ENCODE measurements around the gene GBGT1. TPM values are rescaled to one million over a fixed set of nuclear protein-coding genes. Genes with fewer than 3 reads are reported as not detected.

GBGT1 gene
- total RNA-seq, 1 donor from 2014 or later: 2.6 TPM

DNA sequence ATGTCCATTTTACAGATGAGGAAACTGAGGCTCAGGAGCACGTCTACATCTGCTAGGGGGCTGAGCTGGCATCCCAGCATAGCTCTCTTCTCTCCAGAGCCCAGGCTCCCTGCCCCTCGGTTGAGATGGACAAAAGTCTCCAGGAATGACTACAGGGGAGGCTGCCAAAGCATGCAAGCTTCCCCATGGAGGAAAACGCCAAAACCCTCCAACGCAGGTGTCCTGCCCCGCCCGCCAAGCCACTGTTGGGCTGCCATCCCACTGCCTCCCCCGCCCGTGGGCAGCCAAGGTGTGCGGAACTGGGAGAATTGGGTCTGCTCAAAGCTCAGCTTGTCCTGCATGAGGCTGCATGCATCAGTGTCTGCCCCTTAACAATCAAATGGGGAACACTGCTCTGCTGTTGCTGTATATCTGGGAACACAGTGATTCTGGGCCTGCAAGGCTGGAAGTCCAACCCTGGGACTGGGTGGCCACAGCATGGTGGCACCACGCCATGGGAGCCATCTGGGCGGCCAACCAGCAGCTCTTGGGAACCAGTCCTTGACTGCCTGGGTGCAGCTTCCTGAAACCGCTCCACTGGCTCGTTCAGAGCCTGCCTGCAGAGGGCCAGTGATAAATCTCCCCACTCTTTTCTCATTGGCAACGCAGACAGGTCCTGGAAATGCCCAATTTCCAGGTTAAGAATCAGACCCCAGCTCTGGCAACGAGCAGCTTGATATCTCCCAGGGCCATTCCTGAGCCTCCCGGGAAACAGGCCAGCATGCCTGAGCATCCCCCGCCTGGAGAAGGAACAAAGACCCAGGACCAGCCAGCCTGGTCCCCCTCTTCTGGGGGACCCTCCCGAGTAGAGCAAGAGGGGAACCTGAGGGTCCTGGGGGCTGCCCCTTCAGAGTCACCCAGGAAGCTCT, 46.2 kb downstream of the GBGT1 start:
- Histone ChIP-seq H3K9ac (ENCODE audit: low read depth in 1 of 3, low read length in 3 of 3) (peak overlapping the region; percentile 16 to 81 (median 27)), H3K9me3 (ENCODE audit: control insufficient read depth in 3 of 3, low read length in 3 of 3) (no peaks in the 10 kb centered on the region), H3K4me1 (ENCODE audit: control insufficient read depth in 3 of 3, insufficient read depth in 3 of 3, low read length in 3 of 3) (peaks cover 88 to 93% (median 92%) of the 10 kb centered on the region in 3 donors), H3K27ac (ENCODE audit: low read depth, low read length) (peak overlapping the region; percentile 87), H3K27me3 (ENCODE audit: control insufficient read depth in 3 of 3, insufficient read depth in 3 of 3, low read length in 3 of 3) (no peaks in the 10 kb centered on the region), H3K36me3 (ENCODE audit: control insufficient read depth in 3 of 3, insufficient read depth in 3 of 3, low read length in 3 of 3) (no peaks in the 10 kb centered on the region), H3K4me3 (ENCODE audit: low read length in 3 of 3) (peak overlapping the region in 1 of 3 donors; percentile 29)

DNA sequence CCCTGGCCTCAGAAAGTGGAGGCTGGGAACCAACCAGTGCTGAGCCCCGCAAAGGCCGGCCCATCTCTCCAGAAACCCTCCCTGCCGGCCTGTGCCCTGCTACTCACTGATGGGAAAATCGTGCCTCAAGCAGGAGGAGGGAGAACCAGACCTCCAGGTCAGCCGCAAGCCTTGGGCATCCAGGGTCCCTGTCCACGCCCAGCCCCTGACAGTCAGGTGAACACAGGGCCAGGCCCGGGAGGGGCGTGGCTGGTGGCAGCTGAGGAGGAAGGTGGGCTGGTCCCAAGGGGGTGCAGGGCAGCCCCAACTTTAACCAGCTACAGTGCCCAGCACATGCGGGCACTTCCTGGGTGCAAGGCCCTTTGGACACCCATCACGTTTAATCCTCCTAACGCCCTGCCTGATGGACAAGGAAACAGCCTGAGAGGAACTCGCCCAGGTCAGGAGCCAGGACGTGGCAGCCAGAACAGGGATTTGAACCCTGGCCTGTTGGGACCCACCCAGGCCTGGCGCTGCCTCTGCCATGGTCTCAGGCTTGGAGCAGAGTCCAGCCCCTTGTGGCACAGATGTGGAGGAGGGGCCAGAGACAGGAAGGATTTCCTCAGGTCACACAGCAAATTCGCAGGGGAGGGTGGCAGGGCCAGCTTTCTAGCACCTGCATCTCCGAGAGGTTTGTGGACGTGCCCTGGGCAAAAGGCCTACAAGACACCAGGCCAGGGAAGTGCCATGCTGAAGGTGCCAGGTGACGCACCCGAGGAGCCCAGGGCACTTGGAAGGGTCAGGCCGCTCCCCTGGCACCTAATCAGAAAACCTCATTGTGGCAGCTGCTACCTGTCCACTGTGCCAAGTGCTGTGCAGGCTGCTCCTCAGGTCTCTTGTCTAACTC, 47.1 kb downstream of the GBGT1 start:
- no peaks in the 10 kb centered on the region for H3K9me3 ChIP-seq (ENCODE audit: control insufficient read depth in 3 of 3, low read length in 3 of 3)
- peak overlapping the region; percentile 87 for H3K27ac ChIP-seq (ENCODE audit: low read depth, low read length)
- peak overlapping the region in 1 of 3 donors; percentile 35 for H3K4me3 ChIP-seq (ENCODE audit: low read length in 3 of 3)
- H3K9ac ChIP-seq (ENCODE audit: low read depth in 1 of 3, low read length in 3 of 3): peak overlapping the region; percentile 45 to 81 (median 63)
- H3K36me3 ChIP-seq (ENCODE audit: control insufficient read depth in 3 of 3, insufficient read depth in 3 of 3, low read length in 3 of 3): peaks cover 0 to 2% (median 1%) of the 10 kb centered on the region in 3 donors
- peaks cover 86 to 91% (median 90%) of the 10 kb centered on the region in 3 donors for H3K4me1 ChIP-seq (ENCODE audit: control insufficient read depth in 3 of 3, insufficient read depth in 3 of 3, low read length in 3 of 3)
- H3K27me3 ChIP-seq (ENCODE audit: control insufficient read depth in 3 of 3, insufficient read depth in 3 of 3, low read length in 3 of 3): no peaks in the 10 kb centered on the region

DNA sequence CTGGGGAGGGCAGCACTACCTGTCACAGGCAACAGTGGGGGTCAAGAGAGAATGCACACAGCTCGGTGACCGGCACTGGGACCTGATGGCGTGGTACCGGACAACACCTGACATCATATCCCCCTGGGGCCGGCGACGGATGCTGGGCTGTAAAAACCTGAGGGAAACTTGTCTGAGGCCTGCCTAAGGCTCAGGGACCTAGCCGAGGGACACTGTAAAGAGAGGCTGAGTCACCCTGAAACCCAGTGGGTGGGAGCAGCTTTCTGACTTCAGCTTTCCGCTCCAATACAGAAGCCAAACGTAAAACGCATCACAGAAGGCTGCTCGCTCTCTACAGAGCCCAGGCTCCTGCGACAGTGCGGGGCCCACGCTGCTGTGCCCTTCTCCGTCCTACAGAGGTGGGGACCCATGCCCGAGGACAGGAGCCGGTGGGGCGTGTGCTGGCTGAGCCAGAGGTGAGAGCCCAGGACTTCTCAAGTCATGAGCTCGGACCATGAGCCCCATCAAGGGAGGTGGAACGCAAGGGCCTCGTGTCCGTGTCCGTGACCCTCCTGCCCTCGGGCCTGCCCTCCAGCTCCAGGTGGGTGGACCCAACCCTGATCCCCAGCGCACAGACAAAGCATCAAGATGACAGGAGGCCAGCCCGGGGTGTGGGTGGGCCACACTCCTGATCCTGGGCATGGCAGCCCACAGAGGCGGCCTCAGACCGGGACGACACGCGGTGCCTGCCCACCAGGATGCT, 47.9 kb downstream of the GBGT1 start:
- Histone ChIP-seq H3K27ac (ENCODE audit: low read depth, low read length) (peak overlapping the region; percentile 87), H3K36me3 (ENCODE audit: control insufficient read depth in 3 of 3, insufficient read depth in 3 of 3, low read length in 3 of 3) (peaks cover 0 to 8% (median 3%) of the 10 kb centered on the region in 3 donors), H3K4me1 (ENCODE audit: control insufficient read depth in 3 of 3, insufficient read depth in 3 of 3, low read length in 3 of 3) (peaks cover 83 to 87% (median 87%) of the 10 kb centered on the region in 3 donors), H3K4me3 (ENCODE audit: low read length in 3 of 3) (peak overlapping the region in 2 of 3 donors; percentile 14 to 22), H3K9me3 (ENCODE audit: control insufficient read depth in 3 of 3, low read length in 3 of 3) (no peaks in the 10 kb centered on the region), H3K9ac (ENCODE audit: low read depth in 1 of 3, low read length in 3 of 3) (peak overlapping the region; percentile 54 to 81 (median 62)), H3K27me3 (ENCODE audit: control insufficient read depth in 3 of 3, insufficient read depth in 3 of 3, low read length in 3 of 3) (no peaks in the 10 kb centered on the region)

DNA sequence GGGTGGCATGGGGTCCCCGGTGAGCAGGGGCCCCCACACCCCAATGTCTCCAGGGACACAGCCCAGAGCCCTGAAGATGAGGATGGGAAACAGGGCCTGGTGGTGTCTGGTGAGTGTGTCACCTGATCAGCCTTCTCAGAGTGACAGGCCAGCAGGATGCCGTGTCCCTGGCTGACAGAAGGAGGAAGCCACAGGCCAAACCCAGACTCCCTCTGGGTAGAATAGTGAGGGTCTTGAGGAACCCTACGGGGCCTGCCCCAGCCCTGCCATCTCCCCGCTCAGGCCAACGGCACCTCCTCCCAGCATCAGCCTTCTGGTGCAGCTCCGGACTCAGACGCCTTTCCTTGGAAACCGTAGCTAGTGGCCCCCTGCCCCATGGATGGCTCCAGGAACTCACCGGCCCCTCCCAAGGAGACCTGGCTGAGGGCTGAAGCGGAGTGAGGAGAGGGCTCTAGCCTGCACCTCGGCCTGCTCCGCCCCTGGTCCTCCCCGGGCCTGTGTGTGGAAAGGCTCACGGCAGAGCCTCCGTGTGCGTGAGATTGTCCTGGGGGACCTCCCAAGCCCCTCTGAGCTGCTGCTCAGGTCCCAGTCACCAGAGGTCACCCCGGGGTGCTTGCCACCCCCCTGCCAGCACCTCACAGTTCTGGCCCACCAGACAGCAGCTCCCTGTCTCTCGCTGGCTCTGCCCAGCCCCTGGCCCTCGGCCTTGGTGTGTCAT, 48.7 kb downstream of the GBGT1 start:
- H3K36me3 ChIP-seq (ENCODE audit: control insufficient read depth in 3 of 3, insufficient read depth in 3 of 3, low read length in 3 of 3): peaks cover 5 to 13% (median 8%) of the 10 kb centered on the region in 3 donors
- peak overlapping the region; percentile 14 to 35 (median 26) for H3K4me3 ChIP-seq (ENCODE audit: low read length in 3 of 3)
- H3K4me1 ChIP-seq (ENCODE audit: control insufficient read depth in 3 of 3, insufficient read depth in 3 of 3, low read length in 3 of 3): peaks cover 79 to 82% (median 82%) of the 10 kb centered on the region in 3 donors
- H3K27me3 ChIP-seq (ENCODE audit: control insufficient read depth in 3 of 3, insufficient read depth in 3 of 3, low read length in 3 of 3): no peaks in the 10 kb centered on the region
- peak overlapping the region; percentile 54 to 81 (median 62) for H3K9ac ChIP-seq (ENCODE audit: low read depth in 1 of 3, low read length in 3 of 3)
- H3K27ac ChIP-seq (ENCODE audit: low read depth, low read length): peak overlapping the region; percentile 87
- H3K9me3 ChIP-seq (ENCODE audit: control insufficient read depth in 3 of 3, low read length in 3 of 3): no peaks in the 10 kb centered on the region

DNA sequence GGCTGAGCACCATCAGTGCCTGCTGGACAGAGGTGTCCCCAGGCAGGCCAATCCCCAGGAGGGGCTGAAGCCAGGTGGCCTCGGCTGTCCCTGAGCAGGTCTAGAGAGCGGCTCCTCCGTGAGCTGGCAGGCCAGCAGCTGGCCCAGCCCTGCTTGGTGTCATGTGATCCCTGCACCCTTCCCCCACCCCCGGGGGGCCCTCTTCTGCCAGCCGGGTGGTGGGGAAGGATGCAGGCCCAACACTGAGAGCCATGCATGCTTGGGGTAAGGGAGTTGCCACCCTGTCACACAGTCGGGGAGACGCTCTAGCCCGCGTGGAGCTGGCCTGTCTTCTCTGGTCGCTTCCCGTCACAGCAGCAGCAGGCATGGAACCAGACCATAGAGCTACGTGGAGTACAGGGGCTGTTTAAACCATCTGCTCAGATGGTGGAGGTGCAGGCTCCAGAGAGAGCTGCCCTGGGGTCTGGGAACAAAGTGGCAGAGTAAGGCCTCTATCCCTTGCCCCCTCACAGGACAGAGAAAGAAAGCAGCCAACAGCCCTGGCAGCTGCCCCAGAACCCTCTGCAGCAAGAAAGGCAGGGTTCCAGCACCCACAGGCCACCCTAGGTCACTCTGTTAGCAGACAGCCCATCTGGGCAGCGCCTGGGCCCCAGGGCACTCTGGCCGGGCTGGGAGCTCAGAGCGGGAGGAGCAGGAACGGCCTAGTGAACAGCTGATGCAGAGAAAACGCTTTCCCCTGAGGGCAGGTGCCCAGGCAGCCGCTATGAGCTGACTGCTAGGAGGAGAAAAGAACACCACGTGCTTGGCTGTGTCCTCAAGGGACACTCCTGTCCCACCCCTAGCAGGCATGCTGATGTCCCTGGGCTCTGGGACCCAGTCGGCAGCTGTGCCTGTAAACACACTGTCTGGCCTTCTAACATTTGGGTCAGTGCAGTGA, 49.5 kb downstream of the GBGT1 start:
- H3K9ac ChIP-seq (ENCODE audit: low read depth in 1 of 3, low read length in 3 of 3): peak overlapping the region; percentile 62 to 81 (median 63)
- no peaks in the 10 kb centered on the region for H3K27me3 ChIP-seq (ENCODE audit: control insufficient read depth in 3 of 3, insufficient read depth in 3 of 3, low read length in 3 of 3)
- H3K4me3 ChIP-seq (ENCODE audit: low read length in 3 of 3): peak overlapping the region; percentile 26 to 38 (median 35)
- H3K9me3 ChIP-seq (ENCODE audit: control insufficient read depth in 3 of 3, low read length in 3 of 3): no peaks in the 10 kb centered on the region
- peaks cover 71 to 74% (median 73%) of the 10 kb centered on the region in 3 donors for H3K4me1 ChIP-seq (ENCODE audit: control insufficient read depth in 3 of 3, insufficient read depth in 3 of 3, low read length in 3 of 3)
- peak overlapping the region; percentile 87 for H3K27ac ChIP-seq (ENCODE audit: low read depth, low read length)
- peaks cover 12 to 20% (median 15%) of the 10 kb centered on the region in 3 donors for H3K36me3 ChIP-seq (ENCODE audit: control insufficient read depth in 3 of 3, insufficient read depth in 3 of 3, low read length in 3 of 3)

DNA sequence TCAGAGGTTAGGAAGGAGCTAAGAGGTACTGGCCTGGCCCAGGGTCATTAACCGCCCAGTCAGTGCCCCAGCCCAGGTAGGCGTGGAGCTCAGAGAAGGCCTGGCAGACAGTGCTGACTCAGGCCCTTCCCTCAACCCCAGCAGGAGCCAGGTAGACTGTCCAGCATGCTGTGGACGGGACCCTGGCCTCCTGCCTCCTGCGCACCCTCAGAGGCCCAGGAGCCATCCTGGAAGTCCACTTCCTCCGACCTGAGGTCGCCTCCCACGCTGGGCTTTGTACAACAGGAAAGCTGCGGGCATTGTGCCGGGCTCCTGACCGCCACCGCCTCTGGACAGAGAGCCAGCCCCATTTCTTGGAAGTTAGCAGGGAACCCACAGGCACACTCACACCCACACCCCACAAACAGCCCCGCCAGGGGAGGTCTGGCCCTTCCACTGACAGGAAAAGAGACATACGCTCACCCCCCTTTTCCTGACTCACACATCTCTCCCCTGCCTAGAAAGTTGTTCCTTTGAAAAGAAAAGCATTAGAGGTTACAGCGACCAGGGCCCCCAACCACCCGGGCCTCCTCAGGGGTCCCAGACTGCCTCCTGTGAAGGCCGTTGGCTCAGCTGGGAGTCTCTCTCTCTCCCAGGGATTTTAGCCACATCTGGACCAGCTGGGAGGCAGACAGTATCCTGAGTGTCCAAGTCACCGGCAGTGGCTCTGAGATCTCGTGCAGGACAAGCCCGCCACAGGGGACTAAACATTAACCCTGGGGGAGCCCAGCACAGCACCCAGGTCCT, 50.4 kb downstream of the GBGT1 start:
- H3K4me1 ChIP-seq (ENCODE audit: control insufficient read depth in 3 of 3, insufficient read depth in 3 of 3, low read length in 3 of 3): peaks cover 62 to 66% (median 65%) of the 10 kb centered on the region in 3 donors
- H3K4me3 ChIP-seq (ENCODE audit: low read length in 3 of 3): peak overlapping the region in 2 of 3 donors; percentile 26 to 35
- peak overlapping the region; percentile 87 for H3K27ac ChIP-seq (ENCODE audit: low read depth, low read length)

DNA sequence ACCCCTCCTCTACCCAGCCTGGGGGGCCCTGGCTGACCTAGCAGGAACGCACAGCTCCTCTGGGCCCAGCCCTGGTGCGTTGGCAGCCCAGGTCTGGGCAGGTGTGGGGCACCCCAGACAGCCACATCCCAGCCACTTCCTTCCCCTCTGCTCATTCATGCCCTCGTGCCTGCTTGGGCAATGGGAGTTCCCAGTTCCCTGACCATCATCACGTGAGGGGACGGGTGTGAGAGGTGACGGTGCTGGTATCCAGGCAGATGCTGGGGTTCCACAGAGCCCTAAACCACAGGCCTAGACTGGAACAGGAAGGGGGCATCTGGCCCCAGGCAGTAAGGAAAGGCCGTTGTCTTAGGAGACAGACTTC, 51.1 kb downstream of the GBGT1 start:
- peaks cover 55 to 58% (median 58%) of the 10 kb centered on the region in 3 donors for H3K4me1 ChIP-seq (ENCODE audit: control insufficient read depth in 3 of 3, insufficient read depth in 3 of 3, low read length in 3 of 3)

More for the DNA sequence above, 50.4 kb downstream of the GBGT1 start:
- Histone ChIP-seq H3K27me3 (ENCODE audit: control insufficient read depth in 3 of 3, insufficient read depth in 3 of 3, low read length in 3 of 3) (no peaks in the 10 kb centered on the region), H3K9me3 (ENCODE audit: control insufficient read depth in 3 of 3, low read length in 3 of 3) (no peaks in the 10 kb centered on the region), H3K36me3 (ENCODE audit: control insufficient read depth in 3 of 3, insufficient read depth in 3 of 3, low read length in 3 of 3) (peaks cover 21 to 27% (median 22%) of the 10 kb centered on the region in 3 donors), H3K9ac (ENCODE audit: low read depth in 1 of 3, low read length in 3 of 3) (peak overlapping the region; percentile 62 to 81 (median 63))

More for the DNA sequence above, 51.1 kb downstream of the GBGT1 start:
- Histone ChIP-seq H3K27me3 (ENCODE audit: control insufficient read depth in 3 of 3, insufficient read depth in 3 of 3, low read length in 3 of 3) (no peaks in the 10 kb centered on the region), H3K9me3 (ENCODE audit: control insufficient read depth in 3 of 3, low read length in 3 of 3) (no peaks in the 10 kb centered on the region), H3K27ac (ENCODE audit: low read depth, low read length) (peak overlapping the region; percentile 87), H3K9ac (ENCODE audit: low read depth in 1 of 3, low read length in 3 of 3) (peak overlapping the region; percentile 62 to 81 (median 63)), H3K4me3 (ENCODE audit: low read length in 3 of 3) (peak overlapping the region in 1 of 3 donors; percentile 17), H3K36me3 (ENCODE audit: control insufficient read depth in 3 of 3, insufficient read depth in 3 of 3, low read length in 3 of 3) (peaks cover 28 to 33% (median 30%) of the 10 kb centered on the region in 3 donors)

Data from skeletal muscle tissue (tissue), 4 donors.